GM12864 (cell line): ENCODE results near the gene RPH3AL.

Experiments
- DNase-seq: peaks from one replicate; pipeline ENCODE4 v3.0.0-alpha.2; 2011; ENCODE audit warnings: low read depth
- H3K4me3 ChIP-seq: 2 replicates; pipeline ENCODE4 v1.5.1; 2011; ENCODE audit warnings: mild to moderate bottlenecking, low read depth, low read length, control low read depth
- TF ChIP-seq, protein P1 (sequence below): IDR thresholded peaks from 2 replicates; pipeline ENCODE4 v1.5.1; 2011; ENCODE audit warnings: low read depth, mild to moderate bottlenecking, moderate library complexity, low read length, control low read depth, inconsistent platforms; ENCODE audit errors: missing control alignments

Gene RPH3AL

GRCh38 chr17:306536-307294 lies 45.9 kb downstream of the RPH3AL start:
- DNase-seq = no peak
- H3K4me3 ChIP-seq = no peak overlapping the region
- TF ChIP-seq, protein P1, sequence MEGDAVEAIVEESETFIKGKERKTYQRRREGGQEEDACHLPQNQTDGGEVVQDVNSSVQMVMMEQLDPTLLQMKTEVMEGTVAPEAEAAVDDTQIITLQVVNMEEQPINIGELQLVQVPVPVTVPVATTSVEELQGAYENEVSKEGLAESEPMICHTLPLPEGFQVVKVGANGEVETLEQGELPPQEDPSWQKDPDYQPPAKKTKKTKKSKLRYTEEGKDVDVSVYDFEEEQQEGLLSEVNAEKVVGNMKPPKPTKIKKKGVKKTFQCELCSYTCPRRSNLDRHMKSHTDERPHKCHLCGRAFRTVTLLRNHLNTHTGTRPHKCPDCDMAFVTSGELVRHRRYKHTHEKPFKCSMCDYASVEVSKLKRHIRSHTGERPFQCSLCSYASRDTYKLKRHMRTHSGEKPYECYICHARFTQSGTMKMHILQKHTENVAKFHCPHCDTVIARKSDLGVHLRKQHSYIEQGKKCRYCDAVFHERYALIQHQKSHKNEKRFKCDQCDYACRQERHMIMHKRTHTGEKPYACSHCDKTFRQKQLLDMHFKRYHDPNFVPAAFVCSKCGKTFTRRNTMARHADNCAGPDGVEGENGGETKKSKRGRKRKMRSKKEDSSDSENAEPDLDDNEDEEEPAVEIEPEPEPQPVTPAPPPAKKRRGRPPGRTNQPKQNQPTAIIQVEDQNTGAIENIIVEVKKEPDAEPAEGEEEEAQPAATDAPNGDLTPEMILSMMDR = no peak

DNA sequence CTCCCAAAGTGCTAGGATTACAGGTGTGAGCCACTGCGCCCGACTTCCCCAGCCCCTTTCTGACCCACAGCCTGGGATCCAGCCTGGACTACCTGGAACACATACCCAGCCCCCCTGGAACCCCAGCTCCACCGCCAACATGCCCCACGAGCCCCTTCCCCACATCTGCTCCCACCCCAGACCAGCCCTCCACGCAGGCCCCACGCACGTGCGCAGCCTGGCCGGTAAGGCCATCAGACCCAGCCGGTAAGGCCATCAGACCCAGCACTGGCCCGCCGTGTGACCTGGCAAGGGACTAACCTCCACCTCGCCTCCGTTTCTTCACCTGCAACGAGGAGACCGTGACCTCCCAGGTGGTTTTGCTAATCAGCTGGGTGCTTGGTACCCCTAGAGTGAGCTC lies 46.5 kb downstream of the RPH3AL start:
- TF ChIP-seq, protein P1 = no peak
- DNase-seq = no peak
- no peak overlapping the region for H3K4me3 ChIP-seq

DNA sequence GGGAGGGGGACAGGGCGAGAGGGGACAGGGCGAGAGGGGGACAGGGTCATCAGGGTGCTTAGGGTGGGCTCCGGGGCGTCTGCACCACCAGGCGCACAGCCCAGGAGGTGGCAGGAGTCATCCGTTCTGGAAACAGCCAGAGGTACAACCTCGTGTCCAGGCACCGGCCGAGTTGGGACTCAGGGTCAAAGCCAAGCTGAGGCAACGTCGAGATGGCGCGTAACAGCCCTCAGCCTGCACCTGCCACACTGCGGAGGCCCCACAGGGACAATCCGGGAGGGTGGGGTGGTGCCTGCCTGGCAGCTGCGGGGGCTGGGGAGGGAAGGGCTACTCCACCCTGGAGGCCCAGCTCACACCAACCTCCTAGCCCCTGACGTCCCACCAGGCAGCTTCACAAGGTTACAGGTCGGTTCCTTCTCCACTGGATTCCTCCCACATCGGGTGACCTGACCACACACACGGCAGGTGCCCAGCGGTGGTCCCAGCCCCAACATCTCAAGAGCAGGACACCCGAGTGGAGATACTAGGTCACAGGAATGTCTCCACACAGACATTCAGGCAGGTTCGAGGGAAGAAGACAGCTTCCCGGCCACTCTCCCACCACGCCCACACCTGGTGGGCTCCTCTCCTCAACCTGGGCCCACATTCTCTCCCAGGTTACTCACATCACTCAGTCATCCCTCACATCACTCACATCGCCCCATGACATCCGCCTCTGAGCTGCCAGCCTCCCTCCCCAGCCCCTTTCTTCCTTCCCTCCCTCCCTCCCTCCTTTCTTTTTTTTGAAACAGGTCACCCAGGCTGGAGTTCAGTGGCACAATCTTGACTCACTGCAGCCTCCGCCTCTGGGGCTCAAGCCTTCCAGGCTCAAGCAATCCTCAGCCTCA lies 47.3 kb downstream of the RPH3AL start:
- no peak overlapping the region for H3K4me3 ChIP-seq
- TF ChIP-seq, protein P1 = no peak
- DNase-seq = no peak

DNA sequence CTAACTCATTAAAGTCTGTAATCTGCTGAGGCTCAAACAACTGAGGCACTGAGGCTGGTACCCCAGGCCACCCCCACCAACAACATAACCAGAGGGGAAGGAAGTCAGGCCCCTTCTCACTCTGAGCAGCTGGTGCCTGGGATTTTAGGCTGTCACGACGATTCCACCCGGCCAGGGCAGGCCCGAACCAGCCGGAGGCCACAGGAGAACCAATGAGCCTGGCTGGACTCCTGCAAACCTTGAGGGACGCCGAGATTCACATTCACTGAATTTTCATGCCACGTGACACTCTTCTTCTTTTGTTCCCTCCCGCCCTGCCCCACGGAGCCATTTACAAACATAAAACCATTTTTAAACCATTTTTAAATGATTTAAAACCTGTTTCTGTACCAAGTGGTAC lies 48.1 kb downstream of the RPH3AL start:
- DNase-seq = no peak
- H3K4me3 ChIP-seq = no peak overlapping the region
- TF ChIP-seq, protein P1 = no peak

DNA sequence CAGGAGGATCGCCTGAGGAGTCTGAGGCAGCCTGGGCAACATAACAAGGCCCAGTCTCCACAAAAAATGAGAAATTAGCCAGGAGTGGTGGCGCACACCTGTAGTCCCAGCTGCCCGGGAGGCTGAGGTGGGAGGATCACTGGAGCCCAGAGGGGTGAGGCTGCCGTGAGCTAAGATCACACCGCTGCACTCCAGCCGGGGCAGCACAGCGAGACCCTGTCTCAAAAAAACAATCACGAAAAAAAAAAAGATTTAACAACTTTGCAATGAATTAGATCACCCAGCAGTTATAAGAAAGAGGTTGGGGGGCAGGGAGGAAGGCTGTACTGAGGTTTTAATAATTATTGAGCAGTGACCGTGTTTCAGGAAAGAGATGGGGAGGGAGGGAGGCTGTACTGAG lies 49.4 kb downstream of the RPH3AL start:
- DNase-seq = no peak
- TF ChIP-seq, protein P1 = no peak
- no peak overlapping the region for H3K4me3 ChIP-seq

GRCh38 chr17:302300-302698 lies 50.3 kb downstream of the RPH3AL start:
- no peak for DNase-seq
- TF ChIP-seq, protein P1 = no peak
- no peak overlapping the region for H3K4me3 ChIP-seq
